Measurements from ENCODE around the gene TBL2.

DNA sequence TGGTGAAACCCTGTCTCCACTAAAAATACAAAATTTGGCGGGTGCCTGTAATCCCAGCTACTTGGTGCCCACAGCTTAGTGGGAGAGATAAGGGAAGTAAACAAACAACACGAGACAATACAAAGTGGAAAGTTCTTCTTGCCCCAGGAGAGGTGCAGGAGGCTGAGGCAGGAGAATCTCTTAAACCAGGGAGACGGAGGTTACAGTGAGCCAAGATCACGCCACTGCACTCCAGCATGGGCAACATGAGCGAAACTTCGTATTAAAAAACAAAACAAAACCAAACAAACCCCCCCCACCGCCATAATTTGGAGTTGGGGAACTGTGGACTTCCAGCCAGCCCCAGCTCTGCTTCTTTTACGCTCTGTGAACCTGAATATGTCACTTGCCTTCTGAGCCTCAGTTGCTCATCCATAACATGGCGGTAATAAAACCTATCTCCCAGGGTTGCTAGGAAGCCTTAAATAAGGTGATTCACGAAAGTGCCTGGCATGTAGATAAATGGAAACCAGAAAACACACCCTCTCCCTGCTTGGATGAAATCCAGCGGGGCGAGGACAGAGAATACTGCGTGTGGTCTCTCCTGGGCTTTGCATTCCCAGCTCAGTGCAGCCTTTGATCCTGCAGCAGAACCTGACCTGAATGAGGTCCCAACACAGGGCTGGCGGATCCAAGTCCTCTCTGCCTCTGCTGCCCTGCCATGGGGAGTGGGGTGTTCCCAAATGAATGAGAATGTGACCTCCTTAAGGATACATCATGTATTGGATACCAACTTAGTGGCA is 35.8 kb upstream of the TBL2 start:
- TF ChIP-seq SNAI2 (CRISPR knock-in tag; IDR thresholded peaks at IDR 0.05) (no peak), ISL1 (CRISPR knock-in tag; IDR thresholded peaks at IDR 0.05) (no peak), TCF4 (CRISPR knock-in tag; IDR thresholded peaks at IDR 0.05; ENCODE audit: borderline replicate concordance) (no peak), ESRRG (CRISPR knock-in tag; IDR thresholded peaks at IDR 0.05) (no peak), CSDC2 (CRISPR knock-in tag; IDR thresholded peaks at IDR 0.05) (no peak)
- TF ChIP-seq, protein P1, sequence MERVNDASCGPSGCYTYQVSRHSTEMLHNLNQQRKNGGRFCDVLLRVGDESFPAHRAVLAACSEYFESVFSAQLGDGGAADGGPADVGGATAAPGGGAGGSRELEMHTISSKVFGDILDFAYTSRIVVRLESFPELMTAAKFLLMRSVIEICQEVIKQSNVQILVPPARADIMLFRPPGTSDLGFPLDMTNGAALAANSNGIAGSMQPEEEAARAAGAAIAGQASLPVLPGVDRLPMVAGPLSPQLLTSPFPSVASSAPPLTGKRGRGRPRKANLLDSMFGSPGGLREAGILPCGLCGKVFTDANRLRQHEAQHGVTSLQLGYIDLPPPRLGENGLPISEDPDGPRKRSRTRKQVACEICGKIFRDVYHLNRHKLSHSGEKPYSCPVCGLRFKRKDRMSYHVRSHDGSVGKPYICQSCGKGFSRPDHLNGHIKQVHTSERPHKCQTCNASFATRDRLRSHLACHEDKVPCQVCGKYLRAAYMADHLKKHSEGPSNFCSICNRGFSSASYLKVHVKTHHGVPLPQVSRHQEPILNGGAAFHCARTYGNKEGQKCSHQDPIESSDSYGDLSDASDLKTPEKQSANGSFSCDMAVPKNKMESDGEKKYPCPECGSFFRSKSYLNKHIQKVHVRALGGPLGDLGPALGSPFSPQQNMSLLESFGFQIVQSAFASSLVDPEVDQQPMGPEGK (CRISPR knock-in tag; IDR thresholded peaks at IDR 0.05; ENCODE audit: borderline replicate concordance): no peak
